Sciatic nerve (tissue), 2 donors: ENCODE measurements around the gene UTP3. TPM values are rescaled to one million over a fixed set of nuclear protein-coding genes. Genes with fewer than 3 reads are reported as not detected.
"Not testable (repeated sequence)": the region's sequence is repeated elsewhere in the genome, so short reads cannot be mapped to it uniquely, and the experiment has no call there.

ENCODE experiments used
- ATAC-seq: fragments of 200-7000 bp; cut with Tn5 transposase; one replicate; pipeline ENCODE4 v1.9.1; 2020; ENCODE audit warnings: mild to moderate bottlenecking, moderate library complexity
- DNase-seq: peaks from one replicate; pipeline ENCODE4 v3.0.0-alpha.2; 2020; ENCODE audit warnings: low spot score
- intact Hi-C: fragments of 100-400 bp; cut with DNase I; formaldehyde crosslinking; loops from one replicate; pipeline ENCODE4 v1.14.2; 2022
- total RNA-seq: library from RNA; stranded (reverse); fragmentation: NEBNext Ultra II Directional; extraction: Animal tissue kit (Norgen Biotek cat#: 25700); gene quantifications from one replicate; pipeline ENCODE4 v1.2.1, GENCODE V29; 2021
- donor health status: DM: no; HTN: no; CAD: no.
- donor health status: DM: no; HTN: no; CAD: no.

UTP3 gene
- total RNA-seq, 1 donor from 2014 or later = 21.5 TPM

GRCh38 chr4:70681704-70682103, 6.6 kb upstream of the UTP3 start:
- ATAC-seq (no peak), DNase-seq (no peak)
- intact Hi-C loops = no loop called here

GRCh38 chr4:70682142-70682541, 6.2 kb upstream of the UTP3 start:
- ATAC-seq, DNase-seq, intact Hi-C loops: not testable (repeated sequence)

- no peak for ATAC-seq
- intact Hi-C loops = no loop called here
- peak; percentile 56 for DNase-seq
These were observed 940 bp upstream of the UTP3 start for GRCh38 chr4:70687392-70687791.

- intact Hi-C loops = no loop called here
- ATAC-seq (peak; percentile 2), DNase-seq (no peak)
These were observed 481 bp downstream of the UTP3 start for GRCh38 chr4:70688795-70689231.

- intact Hi-C loops = no loop called here
- DNase-seq (no peak), ATAC-seq (no peak)
These were observed 3.3 kb downstream of the UTP3 start for GRCh38 chr4:70691661-70692060.

- ATAC-seq, DNase-seq, intact Hi-C loops: not testable (repeated sequence)
These were observed 6.3 kb downstream of the UTP3 start for GRCh38 chr4:70694633-70695032.

- intact Hi-C loops, DNase-seq, ATAC-seq: not testable (repeated sequence)
These were observed 10.1 kb downstream of the UTP3 start for GRCh38 chr4:70698435-70698834.

- ATAC-seq (no peak), DNase-seq (no peak)
- intact Hi-C loops = no loop called here
These were observed 12.4 kb downstream of the UTP3 start for GRCh38 chr4:70700712-70701111.

GRCh38 chr4:70701271-70701670, 12.9 kb downstream of the UTP3 start:
- intact Hi-C loops = no loop called here
- ATAC-seq (no peak), DNase-seq (no peak)

- ATAC-seq = not testable (repeated sequence)
These were observed 14.3 kb downstream of the UTP3 start for GRCh38 chr4:70702592-70702991.

GRCh38 chr4:70703619-70704214, 15.4 kb downstream of the UTP3 start:
- DNase-seq (no peak), ATAC-seq (no peak)
- intact Hi-C loops = no loop called here

More at GRCh38 chr4:70702592-70702991, 14.3 kb downstream of the UTP3 start:
- DNase-seq, intact Hi-C loops: not testable (repeated sequence)

GRCh38 chr4:70704215-70704930, 16.0 kb downstream of the UTP3 start:
- DNase-seq (peak; percentile 88), ATAC-seq (peak; percentile 89)
- intact Hi-C loops = no loop called here

- ATAC-seq (peak; percentile 2), DNase-seq (no peak)
- intact Hi-C loops = no loop called here
These were observed 16.5 kb downstream of the UTP3 start for GRCh38 chr4:70704931-70705182.

- ATAC-seq (peak; percentile 86), DNase-seq (peak; percentile 85)
- intact Hi-C loops = no loop called here
These were observed 17.1 kb downstream of the UTP3 start for GRCh38 chr4:70705183-70706043.

- intact Hi-C loops = no loop called here
- DNase-seq (no peak), ATAC-seq (no peak)
These were observed 17.7 kb downstream of the UTP3 start for GRCh38 chr4:70706044-70706461.

- DNase-seq = no peak
- ATAC-seq = no peak
- intact Hi-C loops = no loop called here
These were observed 18.2 kb downstream of the UTP3 start for GRCh38 chr4:70706516-70706915.

- ATAC-seq (no peak), DNase-seq (no peak)
- intact Hi-C loops = no loop called here
These were observed 21.4 kb downstream of the UTP3 start for GRCh38 chr4:70709611-70710205.

- intact Hi-C loops = no loop called here
- ATAC-seq (no peak), DNase-seq (no peak)
These were observed 23.3 kb downstream of the UTP3 start for GRCh38 chr4:70711599-70711998.

GRCh38 chr4:70712150-70712549, 23.8 kb downstream of the UTP3 start:
- DNase-seq = no peak
- intact Hi-C loops = no loop called here

More at GRCh38 chr4:70712150-70712549, 23.8 kb downstream of the UTP3 start:
- ATAC-seq = no peak
